Effector CD4-positive, alpha-beta T cell (primary cell): Measurements from ENCODE around the gene FCN3.

Experiments used
- DNase-seq: peaks from one replicate; pipeline ENCODE4 v3.0.0-alpha.2; 2020

FCN3 gene

GRCh38 chr1:27336756-27337155, 37.9 kb downstream of the FCN3 start:
- no peak for DNase-seq

DNA sequence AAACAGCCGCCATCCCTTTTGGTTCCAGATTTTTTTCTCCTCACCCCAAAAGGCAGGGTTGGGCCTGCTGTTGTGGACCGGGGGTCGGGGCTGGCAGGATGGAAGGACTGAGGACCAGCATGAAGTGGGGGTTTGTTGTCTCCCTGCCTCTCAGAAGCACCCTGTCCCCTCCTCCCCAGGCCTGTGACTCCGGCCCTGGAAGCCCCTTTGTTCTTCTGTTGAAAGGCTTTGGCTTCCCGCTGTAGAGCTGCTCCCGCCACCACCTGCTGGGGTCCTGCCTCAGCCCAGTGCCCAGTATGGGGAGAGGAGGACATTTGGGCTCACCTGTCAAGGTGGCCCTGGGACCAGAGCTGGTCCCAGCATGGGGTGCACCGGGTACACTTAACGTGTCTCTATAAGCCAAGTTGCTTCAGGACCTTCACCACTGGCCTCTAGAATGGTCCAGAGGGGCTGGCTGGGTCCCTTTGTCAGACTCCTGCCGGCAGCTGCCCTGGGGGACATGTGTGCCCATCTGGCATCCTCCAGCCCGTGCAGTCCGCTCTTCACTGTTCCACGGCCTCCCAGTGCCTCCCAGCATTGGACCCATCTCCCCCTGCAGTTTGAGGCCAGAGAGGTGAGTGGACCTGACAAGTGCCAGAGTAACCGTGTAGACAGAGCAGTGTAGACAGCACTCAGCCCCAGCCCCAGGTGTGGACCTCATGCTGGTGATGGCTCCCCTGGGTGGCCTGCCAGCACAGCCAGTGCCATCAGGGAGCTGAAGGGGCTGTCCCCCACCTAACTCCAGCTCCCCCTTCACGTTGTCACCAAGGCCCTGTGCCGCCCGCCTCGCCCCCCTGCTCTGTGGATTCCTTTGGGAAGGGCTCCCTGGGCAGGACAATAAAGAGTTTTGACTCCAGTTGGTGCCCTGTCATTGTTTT, 38.9 kb downstream of the FCN3 start:
- DNase-seq, result no peak

GRCh38 chr1:27333717-27334279, 40.8 kb downstream of the FCN3 start:
- DNase-seq, result no peak

GRCh38 chr1:27332536-27333281, 41.9 kb downstream of the FCN3 start:
- DNase-seq, result peak; percentile 50

DNA sequence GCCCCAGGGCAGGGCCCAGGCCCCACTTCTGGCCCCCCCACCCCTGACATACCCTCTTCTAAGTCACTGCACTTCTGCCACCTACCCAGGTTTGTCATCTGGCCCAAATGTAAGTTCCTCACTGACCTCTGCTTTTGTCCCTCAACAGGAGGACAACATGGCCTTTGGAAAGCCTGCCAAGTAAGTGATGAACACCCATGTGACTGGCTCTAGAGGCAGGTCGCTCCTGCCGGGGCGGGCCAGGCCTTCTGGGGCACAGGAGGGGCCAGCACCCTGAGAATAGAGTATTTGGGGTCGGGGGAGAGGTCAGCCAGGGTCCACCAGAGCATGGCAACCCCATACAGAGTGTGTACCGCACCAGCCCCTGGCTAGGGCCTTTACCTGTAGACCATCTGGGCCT, 42.7 kb downstream of the FCN3 start:
- no peak for DNase-seq

DNA sequence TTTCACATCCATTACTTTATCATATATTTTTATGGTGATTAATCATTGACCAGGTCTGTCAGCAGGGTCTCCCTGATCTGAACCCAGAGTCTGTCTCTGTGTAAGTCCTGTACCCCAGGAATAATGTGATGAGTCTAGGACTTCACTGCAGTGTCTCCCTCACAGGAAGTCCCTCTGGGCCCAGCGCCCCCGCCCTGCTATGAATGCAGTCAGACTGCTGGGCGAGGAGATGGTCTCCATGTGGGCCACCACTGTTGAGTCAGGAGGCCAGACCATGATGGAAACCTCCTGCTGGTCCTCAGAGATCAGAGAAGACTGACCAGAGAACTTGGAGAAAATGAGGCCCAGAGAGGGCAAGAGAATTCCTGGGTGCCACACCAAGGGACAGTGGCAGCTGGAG, 43.2 kb downstream of the FCN3 start:
- DNase-seq, result no peak

- no peak for DNase-seq
These were observed 43.8 kb downstream of the FCN3 start for GRCh38 chr1:27330786-27331185.

GRCh38 chr1:27327964-27328363, 46.7 kb downstream of the FCN3 start:
- DNase-seq, result no peak

DNA sequence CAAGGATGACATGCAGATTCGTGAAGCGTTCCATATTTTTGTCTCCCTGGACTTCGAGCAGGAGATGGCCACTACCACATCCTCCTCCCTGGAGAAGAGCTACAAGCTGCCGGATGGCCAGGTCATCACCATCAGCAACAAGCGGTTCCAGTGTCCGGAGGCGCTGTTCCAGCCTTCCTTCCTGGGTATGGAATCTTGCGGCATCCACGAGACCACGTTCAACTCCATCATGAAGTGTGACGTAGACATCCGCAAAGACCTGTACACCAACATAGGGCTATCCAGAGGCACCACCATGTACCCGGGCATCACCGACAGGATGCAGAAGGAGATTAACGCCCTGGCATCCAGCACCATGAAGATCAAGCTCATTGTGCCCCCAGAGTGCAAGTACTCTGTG, 49.3 kb downstream of the FCN3 start:
- DNase-seq, result no peak

GRCh38 chr1:27322569-27323240, 51.9 kb downstream of the FCN3 start:
- no peak for DNase-seq

GRCh38 chr1:27321813-27322568, 52.6 kb downstream of the FCN3 start, which contains the start of gene TMEM222:
TMEM222 (plus strand) TSS chr1:27322163; CDS start chr1:27322198, 35 bp downstream.
- DNase-seq, result peak; percentile 95
